NCI-H2029 treated with DMSO at 0.1 percent for 48 hours (cell line): Measurements from ENCODE around the gene ACOX1.
A peak's percentile ranks its signal among the peaks of the same experiment; 100 is the strongest.

ENCODE experiments used
- DNase-seq: peaks from one replicate; lab custom pipeline; 2025; lab: John Stamatoyannopoulos, UW

Gene ACOX1

GRCh38 chr17:75908201-75908600 is 70.8 kb downstream of the ACOX1 start:
- peak; percentile 96 for DNase-seq

GRCh38 chr17:75906143-75906884 is 72.7 kb downstream of the ACOX1 start:
- no peak for DNase-seq

- DNase-seq = peak; percentile 80
Observed at GRCh38 chr17:75904749-75905521, 74.0 kb downstream of the ACOX1 start, which contains the start of gene MRPL38. Gene MRPL38 (minus strand): TSS chr17:75904884. CDS start chr17:75904875, 9 bp downstream.

- no peak for DNase-seq
Observed at GRCh38 chr17:75902406-75902805, 76.6 kb downstream of the ACOX1 start.

GRCh38 chr17:75901727-75902126 is 77.2 kb downstream of the ACOX1 start:
- DNase-seq = no peak

GRCh38 chr17:75900691-75901533 is 78.1 kb downstream of the ACOX1 start:
- DNase-seq = no peak

GRCh38 chr17:75899767-75900468 is 79.0 kb downstream of the ACOX1 start:
- no peak for DNase-seq

- no peak for DNase-seq
Observed at GRCh38 chr17:75899353-75899752, 79.6 kb downstream of the ACOX1 start.

GRCh38 chr17:75898791-75899190 is 80.2 kb downstream of the ACOX1 start:
- DNase-seq = no peak

- DNase-seq = no peak
Observed at GRCh38 chr17:75898065-75898464, 80.9 kb downstream of the ACOX1 start.

GRCh38 chr17:75897160-75898019 is 81.6 kb downstream of the ACOX1 start:
- DNase-seq = no peak

GRCh38 chr17:75896415-75897159 is 82.4 kb downstream of the ACOX1 start, which contains the start of gene TRIM65:
Gene TRIM65 (minus strand): TSS chr17:75896951. CDS start chr17:75896937, 14 bp downstream.
- no peak for DNase-seq

GRCh38 chr17:75895370-75896155 is 83.4 kb downstream of the ACOX1 start:
- DNase-seq = no peak

GRCh38 chr17:75894049-75894733 is 84.8 kb downstream of the ACOX1 start:
- no peak for DNase-seq

GRCh38 chr17:75893305-75894048 is 85.5 kb downstream of the ACOX1 start:
- DNase-seq = no peak

GRCh38 chr17:75892556-75893224 is 86.3 kb downstream of the ACOX1 start:
- DNase-seq = no peak
